ENCODE data around the gene EXOC6B.

DNA sequence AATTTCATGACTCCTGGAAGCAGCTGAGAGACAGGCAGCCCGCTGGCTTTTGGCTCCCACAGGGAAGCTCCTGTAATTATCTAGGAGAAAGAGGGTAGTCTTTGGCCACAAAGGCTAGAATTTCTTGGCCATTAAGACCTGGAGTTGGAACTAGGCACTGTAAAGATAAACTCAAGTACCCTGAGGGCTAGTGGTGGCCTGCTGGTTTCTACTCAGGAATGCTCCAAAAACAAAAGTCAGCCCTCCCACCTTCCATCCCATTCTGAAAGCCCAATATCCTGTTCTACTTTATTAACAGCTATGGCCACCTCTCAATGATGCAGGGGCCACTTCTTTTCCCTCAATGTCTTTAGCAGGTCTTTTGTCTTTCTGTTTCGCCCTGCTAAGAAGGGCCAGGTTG, 644.2 kb downstream of the EXOC6B start:
- no peak for TF ChIP-seq EZH2phosphoT487 (IDR thresholded peaks at IDR 0.05; ENCODE audit: insufficient read depth, low read depth)
- TF ChIP-seq EZH2 (IDR thresholded peaks at IDR 0.05; ENCODE audit: insufficient read depth, poor library complexity, severe bottlenecking): no peak
